Stimulated activated CD4-positive, alpha-beta T cell treated with anti-CD3 and anti-CD28 coated beads, Interleukin-4, amount 100 ng/mL, for 4 hours (primary cell): ENCODE results near the gene BAIAP2.

Experiments
- DNase-seq, 2 experiments: peaks; one replicate each; pipeline ENCODE4 v3.0.0-alpha.2; 2020

BAIAP2 gene

GRCh38 chr17:81128774-81129173 is 93.8 kb downstream of the BAIAP2 start:
- no peak for DNase-seq

DNA sequence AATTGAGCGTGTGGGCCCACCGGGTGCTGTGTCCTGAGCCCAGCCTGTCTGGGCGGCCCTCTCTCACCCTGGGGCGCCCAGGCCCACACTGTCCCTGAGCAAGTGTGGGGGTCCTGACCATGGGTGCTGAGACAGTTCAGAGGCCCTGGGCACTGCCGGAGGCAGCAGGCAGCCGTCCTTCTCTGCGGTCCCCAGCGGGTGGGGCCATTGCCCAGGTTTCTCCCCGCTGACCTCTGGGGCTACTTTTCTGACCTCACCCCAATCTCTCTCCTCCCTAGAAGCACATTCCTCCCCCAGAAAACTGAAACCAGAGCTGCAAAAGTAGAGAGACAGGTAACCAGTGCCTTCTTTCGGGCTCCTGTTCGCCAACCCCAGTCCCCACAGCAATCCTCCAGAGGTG is 94.3 kb downstream of the BAIAP2 start:
- no peak for DNase-seq

GRCh38 chr17:81129711-81130367 is 94.9 kb downstream of the BAIAP2 start:
- no peak for DNase-seq

DNA sequence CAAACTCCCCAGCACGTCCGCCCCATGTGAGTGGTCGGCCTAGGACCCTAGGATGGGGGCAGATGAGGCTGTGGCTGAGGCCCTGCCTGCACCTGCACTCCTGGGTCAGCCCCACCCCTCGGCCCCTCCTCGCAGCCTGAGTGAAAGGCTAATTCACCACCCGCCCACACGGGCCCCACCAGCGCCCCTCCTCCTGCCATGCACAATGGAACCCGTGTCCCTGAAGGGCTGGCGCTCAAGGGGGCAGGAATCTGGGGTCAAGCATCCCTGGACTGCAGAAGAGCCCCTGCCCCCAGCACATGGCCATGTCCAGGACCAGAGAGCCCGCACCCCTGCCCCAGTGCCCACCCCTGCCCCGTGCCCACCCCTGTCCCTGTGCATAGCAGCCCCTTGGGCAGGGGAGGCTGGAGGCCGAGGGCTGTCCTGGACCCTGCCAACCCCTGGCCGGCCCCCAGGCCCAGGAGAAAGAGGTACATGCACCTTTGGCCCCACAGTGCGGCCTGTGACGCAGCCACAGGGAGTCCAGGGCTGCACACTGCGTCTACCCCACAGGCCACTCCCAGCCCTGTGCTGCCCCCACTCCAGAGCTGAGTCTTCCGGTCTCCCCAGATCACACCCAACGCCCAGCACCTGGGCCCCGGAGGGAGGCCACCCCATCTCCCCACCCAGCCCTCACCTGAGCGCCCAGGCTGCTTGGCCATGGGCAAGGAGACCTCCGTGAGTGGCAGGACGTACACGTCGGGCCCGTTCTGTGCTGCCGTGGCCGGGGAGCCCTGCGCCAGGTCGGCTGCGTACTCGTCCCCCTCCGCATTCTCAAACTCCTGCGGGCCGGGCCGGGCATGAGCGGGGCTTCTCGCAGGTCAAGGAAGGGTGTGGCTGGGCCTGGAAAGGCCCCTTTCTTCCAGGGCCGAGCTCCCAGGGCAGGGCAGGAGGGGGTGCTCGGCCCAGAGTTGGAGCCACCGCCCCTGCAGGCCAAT is 95.7 kb downstream of the BAIAP2 start:
- DNase-seq, result no peak

DNA sequence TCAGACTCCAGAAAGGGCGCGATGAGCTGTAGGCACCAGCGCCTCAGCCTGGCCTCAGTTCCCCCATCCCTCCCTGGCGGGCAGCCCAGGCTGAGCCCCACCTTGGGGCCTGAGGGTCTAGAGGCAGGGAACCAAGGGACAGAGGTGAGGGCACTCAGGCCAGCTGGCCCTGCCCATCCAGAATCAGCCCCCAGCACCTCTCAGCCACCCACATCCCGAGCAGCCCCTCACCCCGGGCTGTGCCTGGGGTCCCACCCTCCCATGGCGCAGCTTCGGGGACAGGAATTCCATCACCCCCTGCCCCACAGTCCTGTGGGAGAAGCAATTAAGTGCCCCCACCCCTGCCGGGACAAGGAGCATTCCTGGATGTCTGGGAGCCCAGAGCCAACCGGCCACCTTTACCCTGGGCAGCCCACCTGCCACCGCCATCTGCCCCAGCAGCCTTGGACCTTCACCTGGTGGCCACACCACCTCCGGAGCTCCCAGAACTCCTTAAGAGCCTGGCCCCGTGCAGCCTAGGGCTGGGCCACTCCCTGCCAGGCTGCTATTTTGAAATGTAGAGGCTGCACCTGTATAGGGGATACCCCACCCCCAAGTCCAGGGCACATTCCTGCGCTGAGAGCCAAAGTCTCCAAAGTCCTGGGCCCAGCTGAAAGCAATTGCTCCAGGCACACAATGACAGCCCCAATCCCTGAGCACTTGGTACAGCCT is 96.7 kb downstream of the BAIAP2 start:
- no peak for DNase-seq

GRCh38 chr17:81132197-81132540 is 97.2 kb downstream of the BAIAP2 start:
- no peak for DNase-seq

- no peak for DNase-seq
Measured at GRCh38 chr17:81132770-81133723, 98.1 kb downstream of the BAIAP2 start.

GRCh38 chr17:81134064-81134781 is 99.3 kb downstream of the BAIAP2 start:
- DNase-seq, result no peak

DNA sequence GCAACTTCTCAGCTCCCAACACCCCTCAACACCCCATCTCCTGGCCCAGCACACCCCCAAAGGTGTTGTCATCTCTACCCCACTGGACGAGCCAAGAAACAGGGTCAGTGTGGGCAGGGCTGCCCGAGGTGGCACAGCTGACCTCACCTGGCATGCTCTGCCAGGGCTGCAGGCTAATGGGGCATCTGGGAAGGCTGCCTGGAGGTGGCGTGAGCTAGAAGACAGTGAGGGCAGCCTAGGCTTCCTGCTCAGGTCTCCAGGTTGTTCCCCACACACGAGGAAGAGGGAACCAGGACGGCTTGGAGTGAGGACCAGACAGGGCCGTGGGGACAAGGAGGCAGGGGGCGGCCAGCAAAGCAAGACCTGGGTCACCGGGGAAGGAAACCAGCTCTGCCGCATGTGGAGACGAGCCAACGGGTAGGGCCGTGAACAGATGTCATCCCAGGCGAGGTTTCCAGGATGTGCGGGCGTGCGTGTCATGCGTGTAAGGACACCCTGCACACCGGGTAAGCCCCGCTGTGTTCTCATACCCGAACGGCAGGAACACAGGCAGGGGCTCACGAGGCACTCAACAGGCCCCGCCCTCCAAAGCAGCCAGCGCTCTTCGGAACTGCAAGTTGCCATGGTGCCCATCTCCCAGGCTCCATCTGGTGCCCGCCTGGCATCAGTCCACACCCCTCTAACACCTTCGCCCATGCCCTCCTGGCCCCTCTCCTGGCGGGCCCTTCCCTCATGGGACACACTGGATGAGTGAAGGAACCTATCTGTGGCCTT is 100.7 kb downstream of the BAIAP2 start:
- DNase-seq, result no peak

DNA sequence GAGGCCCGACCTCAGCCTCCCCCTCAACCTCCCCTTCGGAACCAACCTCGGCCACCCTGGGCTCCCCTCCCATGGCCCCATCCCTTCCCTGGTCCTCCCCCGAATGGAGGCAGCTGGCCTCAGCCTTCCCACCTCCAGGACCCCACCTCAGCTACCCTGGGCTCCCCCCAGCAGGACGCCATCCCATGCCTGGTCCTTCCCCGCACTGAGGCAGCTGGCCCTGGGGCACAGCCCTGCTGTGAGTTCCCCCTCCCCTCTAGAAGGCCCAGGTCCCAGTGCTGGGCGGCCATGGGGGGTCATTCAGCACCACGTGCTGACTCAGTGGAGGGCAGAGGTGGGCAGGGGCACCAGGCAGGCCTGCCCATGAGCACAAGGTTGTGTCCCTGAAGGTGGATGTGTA is 101.4 kb downstream of the BAIAP2 start:
- no peak for DNase-seq

DNA sequence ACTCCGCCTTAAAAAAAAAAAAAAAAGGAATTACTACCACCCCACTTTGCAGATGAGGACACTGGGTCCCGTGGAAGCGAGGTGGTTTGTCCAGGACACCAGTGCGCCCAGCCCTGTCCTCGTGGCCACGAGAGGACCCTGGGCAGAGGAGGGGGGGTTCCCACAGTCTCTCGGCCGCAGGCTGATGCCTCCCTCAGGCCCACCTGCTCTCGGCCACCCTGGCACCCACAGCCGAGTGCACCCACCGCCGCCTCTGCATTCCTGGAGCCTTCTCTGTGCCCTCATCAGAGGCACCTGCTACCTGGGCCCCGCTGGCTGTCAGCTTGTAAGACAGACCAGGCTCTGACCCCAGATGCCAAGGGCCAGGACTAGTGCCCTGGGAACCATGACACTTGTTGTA is 102.3 kb downstream of the BAIAP2 start:
- DNase-seq, result no peak

GRCh38 chr17:81138083-81138482 is 103.1 kb downstream of the BAIAP2 start:
- no peak for DNase-seq

DNA sequence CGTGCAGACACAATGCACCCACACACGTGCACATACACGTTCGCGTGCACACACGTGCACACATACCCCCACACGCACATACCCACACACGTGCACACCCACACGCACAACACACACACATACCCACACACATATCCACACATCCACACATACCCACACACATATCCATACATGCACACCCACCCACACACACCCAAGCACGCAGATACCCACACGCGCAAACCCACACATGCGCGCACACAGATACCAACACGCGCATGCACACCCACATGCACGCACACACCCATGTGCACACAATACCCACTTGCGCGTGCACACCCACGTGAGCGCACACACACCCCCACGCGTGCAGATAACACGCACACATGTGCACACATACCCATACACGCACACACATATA is 103.5 kb downstream of the BAIAP2 start:
- no peak for DNase-seq

DNA sequence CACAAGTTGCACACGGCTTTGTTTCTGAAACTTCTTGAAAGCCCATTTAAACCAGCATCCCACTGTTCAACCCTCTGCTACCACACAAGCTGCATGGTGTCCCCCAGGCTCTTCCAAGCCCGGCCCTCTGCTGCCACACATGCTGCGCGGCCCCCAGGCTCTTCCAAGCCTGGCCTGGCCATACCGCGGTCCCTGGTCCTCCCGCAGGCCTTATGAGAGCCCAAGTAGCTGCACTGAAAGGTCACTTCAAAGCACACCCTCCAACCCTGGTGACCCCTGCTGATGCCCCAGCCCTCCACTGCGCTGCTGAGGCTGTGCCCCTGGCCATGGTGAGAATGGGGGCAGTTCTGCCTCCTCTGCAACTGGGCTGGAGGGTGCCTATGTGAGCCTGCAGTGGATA is 104.5 kb downstream of the BAIAP2 start:
- DNase-seq, result no peak

DNA sequence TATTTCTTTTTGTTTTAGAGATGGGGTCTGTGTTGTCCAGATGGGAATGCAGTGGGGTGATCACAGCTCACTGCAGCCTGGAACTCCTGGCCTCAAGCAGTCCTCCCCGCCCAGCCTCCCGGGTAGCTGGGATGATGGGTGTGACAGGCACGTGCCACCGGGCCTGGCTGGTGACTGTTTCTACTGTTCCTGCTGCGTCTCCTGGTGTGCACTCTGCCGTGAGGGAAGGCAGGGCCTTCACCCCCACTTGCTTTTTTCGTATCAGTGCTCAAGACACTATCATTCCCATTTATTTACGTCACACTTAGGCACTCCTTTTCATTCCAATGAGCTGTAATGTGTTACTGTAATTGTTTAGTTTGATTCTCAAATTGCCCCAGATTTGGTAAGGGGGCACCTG is 105.1 kb downstream of the BAIAP2 start:
- no peak for DNase-seq

GRCh38 chr17:81140695-81141094 is 105.7 kb downstream of the BAIAP2 start:
- DNase-seq, result no peak

DNA sequence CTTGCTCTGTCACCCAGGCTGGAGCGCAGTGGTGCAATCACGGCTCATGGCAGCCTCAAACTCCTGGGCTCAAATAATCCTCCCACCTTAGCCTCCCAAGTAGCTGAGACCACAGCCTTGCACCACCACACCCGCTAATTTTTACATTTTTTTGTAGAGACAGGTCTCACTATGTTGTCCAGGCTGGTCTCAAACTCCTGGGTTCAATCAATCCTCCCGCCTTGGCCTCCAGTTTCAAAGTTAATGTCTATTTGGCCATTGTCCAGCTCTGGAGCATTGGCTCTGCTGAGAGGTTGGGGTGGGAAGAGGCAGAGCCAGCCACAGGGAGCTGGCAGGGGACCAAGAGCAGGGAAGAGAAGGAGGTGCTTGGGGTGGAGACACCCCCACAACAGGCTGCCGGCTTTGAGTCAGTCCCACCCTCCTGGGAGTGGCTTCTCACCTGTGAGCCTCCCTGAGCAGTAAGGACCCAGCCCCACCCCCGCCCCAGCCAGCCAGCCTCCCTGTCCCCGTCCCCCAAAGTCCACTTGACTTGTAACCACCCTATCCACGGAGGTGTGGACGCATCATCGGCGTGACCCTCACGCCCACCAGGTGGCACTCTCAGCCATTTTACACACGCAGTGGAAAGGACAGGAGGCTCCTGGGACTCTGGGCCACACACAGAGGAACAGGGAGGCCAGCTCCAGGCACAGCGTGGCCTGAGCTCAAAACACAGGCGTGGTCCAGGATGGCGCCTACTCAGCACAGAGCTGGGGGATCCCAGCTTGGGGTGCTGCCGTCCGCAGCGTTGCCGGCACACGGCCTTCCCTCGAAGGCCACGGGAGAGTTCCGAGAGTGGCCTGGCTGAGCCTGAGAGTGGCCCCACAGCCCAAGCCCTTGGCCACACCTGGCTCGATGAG is 107.6 kb downstream of the BAIAP2 start:
- peak; percentile 36 to 50 for DNase-seq

GRCh38 chr17:81143200-81143527 is 108.2 kb downstream of the BAIAP2 start:
- DNase-seq, result no peak

DNA sequence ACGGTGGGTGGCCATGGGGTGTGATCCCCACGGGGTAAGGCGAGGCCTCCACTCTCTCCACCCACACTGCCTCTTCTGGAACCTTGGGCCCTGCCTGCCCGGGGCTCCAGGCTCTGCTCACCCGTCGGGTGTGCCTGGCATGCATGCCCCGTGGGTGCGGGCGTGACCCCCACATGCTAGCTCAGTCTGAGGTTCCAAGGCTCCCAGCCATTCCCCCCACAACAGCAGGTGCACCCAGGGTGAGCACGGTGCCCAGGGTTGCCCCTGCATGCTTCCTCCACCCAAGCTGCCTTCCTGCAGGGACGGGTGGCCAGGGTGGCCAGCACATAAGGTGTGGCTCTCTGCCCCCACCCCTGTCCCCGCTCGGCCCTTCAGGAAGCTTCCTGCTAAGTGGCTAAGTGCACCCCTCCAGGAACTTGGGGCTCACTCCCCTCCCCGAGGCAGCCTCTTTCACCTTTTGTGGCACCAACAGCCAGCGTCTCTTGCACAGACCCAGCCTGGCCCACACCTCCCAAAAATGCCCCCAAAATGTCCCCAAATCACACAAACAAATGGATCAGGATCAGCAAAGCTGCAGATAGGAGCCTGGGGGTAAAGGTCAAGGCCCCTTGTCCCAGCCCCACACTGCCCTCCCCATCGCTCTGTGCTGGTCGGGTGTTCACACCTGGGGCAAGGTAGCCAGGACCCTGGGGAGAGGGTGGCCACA is 108.9 kb downstream of the BAIAP2 start:
- no peak for DNase-seq

DNA sequence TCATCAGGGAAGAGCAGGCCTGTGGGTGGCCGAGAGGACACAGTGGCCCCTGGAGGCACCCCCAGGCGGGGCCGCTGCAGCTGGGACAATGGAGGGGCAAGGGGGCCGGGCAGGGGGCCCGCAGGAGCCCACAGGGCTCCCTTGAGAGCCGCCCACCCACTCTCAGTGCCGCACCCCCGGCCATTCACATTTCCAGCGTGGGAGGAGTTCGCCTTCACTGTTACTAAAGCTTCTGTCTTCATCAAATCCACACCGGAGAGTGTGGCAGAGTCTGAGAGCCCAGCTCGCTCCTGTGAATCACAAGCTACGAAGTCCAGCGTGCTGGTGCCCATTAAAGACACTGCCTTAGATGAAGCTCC is 109.5 kb downstream of the BAIAP2 start:
- DNase-seq, result no peak
